Stimulated activated CD4-positive, alpha-beta T cell treated with anti-CD3 and anti-CD28 coated beads, Interleukin-2, amount 100 ng/mL, for 4 hours (primary cell): ENCODE measurements around the gene FILIP1.

Experiments used
- DNase-seq: peaks from one replicate; pipeline ENCODE4 v3.0.0-alpha.2; 2020; ENCODE audit warnings: low read depth

Gene FILIP1

DNA sequence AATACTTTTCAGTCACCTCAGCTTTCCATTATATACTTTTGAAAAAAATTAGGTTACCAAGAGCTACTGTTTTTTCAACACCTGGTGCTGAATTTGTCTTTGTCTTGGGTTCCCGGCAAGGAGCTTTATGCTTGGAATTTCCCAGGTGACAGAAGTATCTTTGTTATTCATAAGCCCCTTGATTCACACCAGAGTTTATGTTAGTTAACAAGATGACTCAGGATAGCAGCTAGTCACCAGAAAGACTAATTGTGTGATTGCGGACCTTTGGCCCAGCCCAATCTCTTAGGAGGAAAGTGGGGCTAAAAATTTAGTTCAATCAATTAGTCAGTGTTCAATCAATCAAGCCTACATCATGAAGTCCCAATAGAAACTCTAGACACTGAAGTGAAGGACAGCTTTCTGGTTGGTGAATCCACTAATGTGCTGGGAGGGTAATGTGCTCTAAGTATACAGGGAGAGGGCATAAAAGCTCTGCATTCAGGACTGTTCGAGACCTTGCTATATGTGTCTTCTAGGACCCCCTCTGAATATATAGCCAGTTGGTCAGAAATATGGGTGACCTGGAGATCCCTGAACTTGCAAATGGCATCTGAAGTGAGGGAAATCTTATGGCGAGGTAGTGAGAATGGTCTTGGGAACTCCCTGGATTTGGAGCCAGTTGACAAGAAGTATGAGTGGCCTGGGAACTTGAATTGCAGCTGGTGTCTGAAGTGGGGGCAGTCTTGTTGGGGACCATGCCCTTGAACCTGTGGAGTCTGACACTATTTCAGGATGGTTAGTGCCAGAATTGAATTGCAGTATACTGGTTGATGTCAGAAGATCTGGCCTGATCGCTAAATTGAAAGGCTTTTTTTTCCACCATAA is 225.2 kb downstream of the FILIP1 start:
- DNase-seq = no peak

DNA sequence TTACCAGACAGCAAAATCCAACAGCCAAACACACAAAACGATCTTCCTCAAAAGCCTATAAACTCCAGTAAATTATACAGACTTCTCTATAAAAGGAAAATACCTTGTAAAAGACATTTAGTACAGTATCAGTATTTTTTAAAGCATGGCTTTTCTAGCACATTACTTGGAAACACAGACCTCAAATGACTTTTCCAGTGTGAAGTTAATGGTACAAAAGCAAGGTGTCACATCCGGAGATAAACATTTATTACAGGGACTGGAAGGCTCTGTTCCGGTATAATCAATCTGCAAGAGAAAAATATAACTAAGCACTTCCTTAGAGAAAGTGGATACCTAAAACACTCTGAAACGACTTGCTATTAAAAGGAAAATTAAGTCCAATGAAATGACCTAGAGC is 226.1 kb downstream of the FILIP1 start:
- DNase-seq = no peak

DNA sequence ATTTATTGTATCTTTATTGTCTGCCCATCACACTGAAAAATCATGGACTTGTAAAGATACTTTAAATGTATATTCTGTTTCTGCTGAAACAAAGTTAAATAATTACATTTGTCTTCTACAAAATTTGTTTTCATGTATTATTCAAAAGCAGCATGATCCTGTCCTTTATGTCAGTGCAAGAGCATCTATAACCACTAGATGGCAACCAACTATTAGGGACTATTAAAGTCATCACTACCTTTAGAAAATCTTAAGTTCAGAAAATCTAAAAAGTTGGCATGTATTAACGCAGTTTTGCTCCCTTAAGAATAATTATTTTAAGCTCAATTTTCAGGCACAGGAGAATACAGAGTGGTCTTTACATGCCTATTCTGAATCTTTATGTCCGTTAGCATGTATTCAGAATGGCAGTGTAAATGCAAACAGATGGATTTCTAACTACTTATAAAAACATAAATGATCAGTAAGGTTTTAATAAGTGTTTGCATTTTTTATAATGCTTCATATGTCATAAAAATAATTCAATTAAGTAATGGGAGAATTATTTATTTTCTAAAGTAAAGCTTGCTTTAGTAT is 226.8 kb downstream of the FILIP1 start:
- DNase-seq = no peak

DNA sequence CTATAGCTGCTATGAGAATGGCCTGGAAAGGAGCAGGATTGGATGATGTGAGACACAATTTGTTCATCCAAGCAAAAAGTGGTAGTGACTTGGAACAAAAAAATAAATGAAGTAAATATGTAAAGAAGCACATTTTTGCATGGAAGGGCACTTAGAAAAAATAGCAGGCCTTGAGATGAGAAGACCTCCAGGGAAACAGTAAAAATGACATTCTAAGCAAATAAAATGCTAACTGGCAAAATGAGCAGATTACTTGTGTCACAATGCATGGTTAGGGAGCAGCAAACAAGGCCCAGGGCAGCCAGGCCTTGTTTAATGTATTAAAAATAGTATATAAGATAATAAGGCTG is 230.2 kb downstream of the FILIP1 start:
- DNase-seq = no peak

DNA sequence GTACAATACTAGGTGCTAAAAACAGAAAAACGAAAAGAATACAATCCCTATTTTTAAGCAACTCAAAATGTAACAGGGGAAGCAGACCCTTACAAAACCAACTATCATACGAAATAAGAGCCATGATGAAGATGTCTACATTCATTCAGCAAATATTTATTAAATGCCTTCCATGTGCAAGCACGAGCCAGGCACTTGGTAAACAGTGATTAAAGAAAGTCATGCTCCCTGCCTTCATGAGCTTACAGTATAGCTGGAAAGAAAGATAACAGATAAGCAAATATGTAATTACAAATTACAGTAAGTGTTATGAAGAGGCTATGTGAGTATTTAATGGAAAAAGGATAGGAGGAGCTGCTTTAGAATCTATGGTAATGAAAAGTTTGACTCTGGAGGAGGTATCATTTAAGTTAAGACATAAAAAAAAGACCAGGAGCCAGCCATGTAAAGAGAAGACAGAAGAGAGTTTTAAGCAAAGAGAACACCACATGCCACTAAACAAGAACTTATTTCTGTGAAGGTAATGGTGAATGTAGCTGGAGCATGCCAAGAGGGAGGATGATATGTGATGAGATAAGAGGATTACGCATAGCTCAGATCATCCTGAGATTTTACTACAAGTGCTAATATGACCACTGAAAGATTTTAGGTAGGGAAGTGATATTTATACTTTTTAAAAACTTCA is 230.7 kb downstream of the FILIP1 start:
- no peak for DNase-seq

DNA sequence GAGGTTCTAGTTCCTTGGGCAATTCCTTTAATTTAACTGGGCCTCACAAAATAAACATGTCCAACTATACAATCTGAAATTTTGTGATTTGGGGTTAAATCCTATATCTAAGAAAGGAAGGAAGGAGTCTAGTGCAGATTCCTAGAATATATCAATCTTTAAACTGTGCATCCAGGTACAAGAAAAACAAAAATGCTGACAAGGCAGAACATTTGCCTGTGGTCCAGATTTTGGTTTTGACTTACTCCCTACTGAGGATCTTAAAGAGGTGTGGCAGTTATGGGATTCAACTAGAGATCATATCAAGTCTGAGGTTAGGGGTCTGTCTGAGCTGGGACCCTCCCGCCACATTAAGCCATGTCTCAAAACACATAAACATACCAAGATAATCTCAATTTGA is 232.3 kb downstream of the FILIP1 start:
- no peak for DNase-seq

DNA sequence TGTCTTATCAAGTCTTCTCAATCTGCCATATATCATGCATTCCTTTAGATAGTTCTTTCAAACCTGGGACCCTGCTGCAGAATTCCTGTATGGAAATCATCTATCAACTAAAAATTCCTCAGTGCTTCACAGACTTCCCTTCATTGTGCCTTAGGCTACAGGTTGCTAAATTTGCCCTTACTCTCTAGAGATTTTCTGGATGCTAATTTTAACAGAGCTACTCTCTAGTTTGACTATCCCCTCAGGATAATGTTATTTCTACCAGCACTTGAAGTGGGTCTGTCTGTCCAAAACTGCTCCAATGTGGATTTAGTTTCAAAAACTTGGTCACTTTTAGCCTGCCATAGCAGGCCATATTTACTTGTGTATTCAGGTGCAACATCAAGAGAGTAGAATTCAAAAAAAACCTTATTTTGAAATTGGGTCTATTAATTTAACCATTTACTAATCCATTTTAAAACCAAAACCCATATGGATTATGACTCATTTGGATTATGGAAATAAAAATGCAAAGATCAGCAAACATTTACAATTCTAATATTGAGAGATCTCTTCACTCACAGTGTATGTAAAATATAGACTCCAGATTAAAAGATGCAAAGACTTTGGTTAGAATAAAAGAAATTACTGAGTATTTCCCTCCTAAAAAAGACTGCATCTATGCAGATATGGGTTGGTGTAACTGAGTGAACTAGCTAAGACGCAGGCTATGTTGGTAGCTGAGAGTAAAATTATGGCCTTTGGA is 236.1 kb downstream of the FILIP1 start:
- DNase-seq = no peak

DNA sequence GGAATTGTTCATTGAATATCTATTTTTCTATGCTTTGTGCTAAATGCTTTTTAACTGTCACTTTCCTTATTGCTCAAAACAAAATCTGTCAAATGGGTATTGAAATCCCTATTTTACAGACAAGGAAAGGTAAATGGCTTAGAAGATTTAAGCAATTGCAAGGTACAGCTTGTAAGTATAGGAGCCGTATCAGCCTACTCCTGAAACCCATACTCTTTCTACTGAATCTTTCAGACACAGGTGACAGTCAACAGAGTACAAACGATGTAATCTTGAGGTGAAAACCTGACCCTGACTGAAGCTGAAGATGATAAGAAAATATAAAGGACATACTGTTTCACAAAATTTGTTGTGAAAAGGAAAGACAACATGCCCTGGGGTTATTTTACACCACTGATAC is 243.0 kb downstream of the FILIP1 start:
- no peak for DNase-seq

DNA sequence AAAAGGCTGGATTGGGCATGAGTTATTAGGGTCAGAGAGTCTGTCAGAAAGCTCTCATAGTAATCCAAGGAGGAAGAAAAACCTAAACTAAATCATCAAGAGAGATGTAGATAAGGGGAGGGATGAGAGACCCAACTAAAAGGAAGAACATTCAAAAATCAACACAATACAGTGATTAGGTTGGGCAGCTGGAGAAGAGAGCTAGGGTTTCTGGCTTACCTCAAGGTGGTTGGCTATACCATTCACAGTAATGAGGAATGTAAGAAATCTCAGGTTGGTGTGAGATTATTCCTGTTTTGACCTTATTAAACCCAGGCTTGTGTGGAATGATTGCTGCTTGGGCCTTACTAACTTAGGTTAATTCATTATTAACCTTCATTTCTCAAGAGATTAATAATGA is 243.8 kb downstream of the FILIP1 start:
- DNase-seq = no peak

DNA sequence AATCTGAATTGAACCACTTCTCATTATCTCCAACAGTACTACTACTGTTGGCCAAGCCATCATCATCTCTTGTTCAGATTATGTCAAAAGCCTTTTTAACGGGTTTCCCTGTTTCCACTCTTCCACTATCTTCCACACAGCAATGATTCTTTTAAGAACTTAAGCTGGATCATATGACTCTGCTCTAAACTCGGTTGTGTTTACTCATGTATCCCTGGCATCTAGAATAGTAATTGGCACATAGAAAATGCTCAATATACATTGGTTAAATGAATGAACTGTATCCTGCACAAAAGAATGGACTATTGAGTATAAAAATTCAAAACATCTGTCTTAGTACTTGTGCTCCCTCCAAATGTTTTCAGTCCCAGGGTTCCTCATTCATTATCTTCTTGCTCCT is 247.2 kb downstream of the FILIP1 start:
- no peak for DNase-seq

DNA sequence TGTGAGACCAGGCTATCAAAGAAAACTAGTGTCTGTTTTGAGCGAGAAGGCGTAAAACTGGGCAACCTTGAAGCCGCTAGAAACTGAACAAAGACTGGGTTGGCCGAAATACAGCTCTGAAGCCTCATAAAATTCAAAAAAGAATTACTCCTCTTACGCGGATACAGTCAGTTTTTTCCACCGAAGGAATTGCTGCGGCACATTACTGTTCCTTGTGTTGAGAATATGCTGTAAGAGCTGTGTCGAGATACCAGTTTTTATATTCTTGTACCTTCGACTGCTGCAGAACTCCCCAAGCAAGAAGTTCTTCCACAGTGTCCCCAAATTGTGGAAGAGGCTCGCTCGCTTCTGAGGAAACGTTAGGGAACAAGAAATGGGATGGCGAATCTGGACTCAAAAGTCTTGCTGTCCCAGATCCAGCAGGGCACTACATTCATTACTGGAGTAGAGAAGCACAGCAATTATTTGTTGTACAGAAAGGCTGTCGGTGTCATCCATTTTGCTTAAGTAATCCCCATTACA is 249.5 kb downstream of the FILIP1 start:
- DNase-seq = no peak

DNA sequence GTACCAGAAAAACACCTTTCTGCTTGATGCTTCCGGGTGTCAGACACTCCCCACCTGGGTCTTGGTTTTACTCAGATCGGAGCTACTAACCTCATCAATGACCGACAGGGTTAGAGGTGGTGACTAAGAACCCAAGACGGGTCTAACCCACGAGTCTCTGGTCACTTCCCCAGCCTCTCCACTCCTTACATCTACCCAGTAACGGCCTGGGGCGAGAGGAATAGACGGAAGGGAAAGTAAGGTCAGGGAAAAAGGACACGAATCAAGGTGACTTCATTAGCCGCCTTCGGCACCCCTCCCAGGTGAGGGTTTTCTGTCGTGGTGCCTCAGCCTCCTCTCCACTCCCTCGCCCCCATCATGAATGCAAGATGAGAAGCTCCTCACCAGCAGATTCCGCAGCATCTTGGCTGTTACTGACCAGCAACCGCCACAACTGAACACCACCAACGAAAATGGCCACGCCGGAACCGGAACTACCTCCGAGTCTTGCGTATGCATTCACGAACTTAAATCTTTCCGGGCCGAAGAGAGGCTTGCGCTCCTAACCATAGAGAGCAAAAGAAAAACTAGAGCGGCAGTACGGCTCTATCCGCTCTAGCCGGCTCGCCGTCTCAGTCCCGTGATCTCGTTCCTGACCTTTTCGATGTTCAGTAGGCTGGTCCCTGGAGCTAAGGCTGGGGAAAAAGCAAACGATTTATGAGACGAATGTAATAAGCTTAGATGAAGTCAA is 250.1 kb downstream of the FILIP1 start, which contains the start of gene COX7A2:
Gene COX7A2 (minus strand): TSS at position 469 of the 730 bp plus-strand sequence. CDS start 67 bp downstream, at position 402.
- peak; percentile 76 for DNase-seq
